ENCODE results near the gene LGI4.

- no peak for TF ChIP-seq POLR2A (IDR thresholded peaks at IDR 0.05; ENCODE audit: low read length)
- TF ChIP-seq GATA1 (IDR thresholded peaks at IDR 0.05; ENCODE audit: low read depth, low read length), result no peak
Observed at GRCh38 chr19:35076026-35076370, 58.9 kb downstream of the LGI4 start.

All from erythroblast (primary cell).